Measurements from ENCODE around the gene APBB1IP. TPM values are rescaled to one million over a fixed set of nuclear protein-coding genes. Genes with fewer than 3 reads are reported as not detected.
"Not testable (repeated sequence)": the region's sequence is repeated elsewhere in the genome, so short reads cannot be mapped to it uniquely, and the experiment has no call there.

Gene APBB1IP, protein sequence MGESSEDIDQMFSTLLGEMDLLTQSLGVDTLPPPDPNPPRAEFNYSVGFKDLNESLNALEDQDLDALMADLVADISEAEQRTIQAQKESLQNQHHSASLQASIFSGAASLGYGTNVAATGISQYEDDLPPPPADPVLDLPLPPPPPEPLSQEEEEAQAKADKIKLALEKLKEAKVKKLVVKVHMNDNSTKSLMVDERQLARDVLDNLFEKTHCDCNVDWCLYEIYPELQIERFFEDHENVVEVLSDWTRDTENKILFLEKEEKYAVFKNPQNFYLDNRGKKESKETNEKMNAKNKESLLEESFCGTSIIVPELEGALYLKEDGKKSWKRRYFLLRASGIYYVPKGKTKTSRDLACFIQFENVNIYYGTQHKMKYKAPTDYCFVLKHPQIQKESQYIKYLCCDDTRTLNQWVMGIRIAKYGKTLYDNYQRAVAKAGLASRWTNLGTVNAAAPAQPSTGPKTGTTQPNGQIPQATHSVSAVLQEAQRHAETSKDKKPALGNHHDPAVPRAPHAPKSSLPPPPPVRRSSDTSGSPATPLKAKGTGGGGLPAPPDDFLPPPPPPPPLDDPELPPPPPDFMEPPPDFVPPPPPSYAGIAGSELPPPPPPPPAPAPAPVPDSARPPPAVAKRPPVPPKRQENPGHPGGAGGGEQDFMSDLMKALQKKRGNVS
- total RNA-seq (ENCODE audit: low replicate concordance), result not detected in 2 replicates

- Histone ChIP-seq H2AFZ (replicated peaks) (peak within 1 kb of the TSS; percentile 92), H3K9ac (no peak within 1 kb of the TSS), H3K4me3 (peak within 1 kb of the TSS; percentile 38), H3K27me3 (peaks cover 39% of the 10 kb centered on the region), H3F3A (ENCODE audit: low read depth) (no peaks in the 10 kb centered on the region), H3K79me2 (ENCODE audit: low read depth) (no peaks in the 10 kb centered on the region), H3K36me3 (no peaks in the 10 kb centered on the region), H3K9me3 (ENCODE audit: low read depth) (no peaks in the 10 kb centered on the region), H4K20me1 (ENCODE audit: low read depth) (no peaks in the 10 kb centered on the region), H3K4me1 (no peaks in the 10 kb centered on the region), H3K27ac (no peak within 1 kb of the TSS), H3K4me2 (peak within 1 kb of the TSS; percentile 75)
- TF ChIP-seq, protein P1, sequence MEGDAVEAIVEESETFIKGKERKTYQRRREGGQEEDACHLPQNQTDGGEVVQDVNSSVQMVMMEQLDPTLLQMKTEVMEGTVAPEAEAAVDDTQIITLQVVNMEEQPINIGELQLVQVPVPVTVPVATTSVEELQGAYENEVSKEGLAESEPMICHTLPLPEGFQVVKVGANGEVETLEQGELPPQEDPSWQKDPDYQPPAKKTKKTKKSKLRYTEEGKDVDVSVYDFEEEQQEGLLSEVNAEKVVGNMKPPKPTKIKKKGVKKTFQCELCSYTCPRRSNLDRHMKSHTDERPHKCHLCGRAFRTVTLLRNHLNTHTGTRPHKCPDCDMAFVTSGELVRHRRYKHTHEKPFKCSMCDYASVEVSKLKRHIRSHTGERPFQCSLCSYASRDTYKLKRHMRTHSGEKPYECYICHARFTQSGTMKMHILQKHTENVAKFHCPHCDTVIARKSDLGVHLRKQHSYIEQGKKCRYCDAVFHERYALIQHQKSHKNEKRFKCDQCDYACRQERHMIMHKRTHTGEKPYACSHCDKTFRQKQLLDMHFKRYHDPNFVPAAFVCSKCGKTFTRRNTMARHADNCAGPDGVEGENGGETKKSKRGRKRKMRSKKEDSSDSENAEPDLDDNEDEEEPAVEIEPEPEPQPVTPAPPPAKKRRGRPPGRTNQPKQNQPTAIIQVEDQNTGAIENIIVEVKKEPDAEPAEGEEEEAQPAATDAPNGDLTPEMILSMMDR (IDR thresholded peaks at IDR 0.05), result no peak
- TF ChIP-seq EZH2 (IDR thresholded peaks at IDR 0.05), result peak; percentile 5
- TF ChIP-seq EZH2phosphoT487 (IDR thresholded peaks at IDR 0.05), result no peak
- DNase-seq (ENCODE audit: low spot score), result peak; percentile 24
- Mint-ChIP-seq H3K27ac (no peak within 1 kb of the TSS), H3K36me3 (no peaks in the 10 kb centered on the region), H3K4me1 (no peaks in the 10 kb centered on the region), H3K9me3 (no peaks in the 10 kb centered on the region), H3K27me3 (ENCODE audit: insufficient read depth, low read depth) (peaks cover 11% of the 10 kb centered on the region), H3K4me3 (no peak within 1 kb of the TSS)
Observed at GRCh38 chr10:26437637-26438461, at the start of gene APBB1IP. TSS of gene APBB1IP (plus strand) at chr10:26438341. CDS start at chr10:26492327, 53,986 bp downstream.

DNA sequence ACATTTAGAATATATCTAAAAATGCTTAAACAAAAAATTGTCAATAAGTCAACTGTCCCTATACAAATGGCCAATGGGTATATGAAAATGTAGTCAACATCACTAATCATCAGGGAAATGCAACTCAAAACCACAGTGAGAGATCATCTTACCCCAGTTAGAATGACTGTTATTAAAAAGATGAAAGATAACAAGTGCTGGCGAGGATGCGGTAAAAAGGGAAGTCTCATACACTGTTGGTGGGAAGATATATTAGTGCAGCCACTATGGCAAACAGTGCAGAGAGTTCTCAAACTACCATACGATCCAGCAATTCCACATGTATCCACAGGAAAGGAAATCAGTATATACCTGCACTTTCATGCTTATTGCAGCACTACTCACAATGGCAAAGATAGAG is 48.6 kb upstream of the APBB1IP start:
- Histone ChIP-seq H3K4me3 (no peak overlapping the region), H3F3A (ENCODE audit: low read depth) (no peaks in the 10 kb centered on the region), H4K20me1 (ENCODE audit: low read depth) (no peaks in the 10 kb centered on the region), H3K27ac (no peak overlapping the region), H2AFZ (replicated peaks) (no peak overlapping the region), H3K4me1 (no peaks in the 10 kb centered on the region), H3K79me2 (ENCODE audit: low read depth) (no peaks in the 10 kb centered on the region), H3K27me3 (peaks cover 22% of the 10 kb centered on the region), H3K9me3 (ENCODE audit: low read depth) (no peaks in the 10 kb centered on the region), H3K9ac (no peak overlapping the region), H3K4me2 (no peak overlapping the region), H3K36me3 (no peaks in the 10 kb centered on the region)
- no peak for TF ChIP-seq EZH2phosphoT487 (IDR thresholded peaks at IDR 0.05)
- TF ChIP-seq, protein P1 (IDR thresholded peaks at IDR 0.05), result no peak
- no peak for TF ChIP-seq EZH2 (IDR thresholded peaks at IDR 0.05)
- Mint-ChIP-seq H3K4me1 (no peaks in the 10 kb centered on the region), H3K9me3 (peaks cover 3% of the 10 kb centered on the region), H3K36me3 (no peaks in the 10 kb centered on the region), H3K27me3 (ENCODE audit: insufficient read depth, low read depth) (peaks cover 10% of the 10 kb centered on the region), H3K4me3 (no peak overlapping the region), H3K27ac (no peak overlapping the region)
- DNase-seq (ENCODE audit: low spot score), result no peak

DNA sequence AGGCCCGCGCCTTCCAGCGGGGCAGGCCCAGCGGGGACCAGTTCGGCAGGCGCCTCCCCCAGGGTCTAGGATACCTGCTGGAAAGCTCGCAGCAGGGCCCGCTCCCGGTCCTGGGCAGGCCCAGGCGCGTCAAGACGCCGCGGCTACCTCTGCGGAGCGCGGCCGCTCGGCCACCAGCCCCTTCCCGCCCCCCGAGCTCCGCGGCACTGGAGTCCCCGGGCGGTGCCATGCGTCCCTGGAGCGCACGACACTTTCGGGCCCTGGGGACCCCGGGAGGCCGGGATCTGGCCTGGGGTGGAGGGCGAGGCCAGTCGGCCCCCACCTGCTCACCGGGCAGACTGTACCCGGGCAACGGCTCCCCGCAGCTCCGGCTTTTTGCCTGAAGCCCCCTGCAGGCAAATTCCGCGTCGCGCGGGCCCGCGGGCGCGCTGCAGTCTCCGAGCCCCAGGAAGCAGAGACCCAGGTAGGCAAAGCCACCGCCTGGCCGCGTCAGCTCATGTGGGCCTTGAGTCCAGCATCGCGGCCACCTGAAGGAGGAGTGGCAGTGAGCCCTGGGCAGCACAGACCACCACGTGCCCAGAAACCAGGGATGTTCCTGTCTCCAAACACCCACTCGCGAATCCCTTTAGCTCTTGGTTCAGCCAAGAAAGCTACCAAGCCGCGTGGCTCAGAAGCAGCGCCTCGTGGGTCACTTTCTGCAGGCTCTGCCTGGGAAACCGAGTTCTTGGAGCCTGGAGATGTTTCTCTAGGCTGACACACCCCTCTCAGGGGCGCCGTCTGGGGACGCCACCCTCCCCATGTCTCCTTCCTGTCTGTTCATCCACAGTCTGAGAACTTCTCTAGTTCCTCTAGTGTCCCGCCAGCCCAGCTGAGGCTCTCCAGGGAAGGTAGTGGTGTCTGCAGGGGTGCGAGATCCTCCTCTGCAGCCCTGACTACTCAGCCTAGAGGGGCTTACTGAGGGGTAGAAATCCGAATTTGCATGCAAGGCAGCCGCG is 46.1 kb upstream of the APBB1IP start:
- H3K36me3 ChIP-seq, result no peaks in the 10 kb centered on the region
- H3K4me2 ChIP-seq, result peak overlapping the region; percentile 69
- TF ChIP-seq EZH2phosphoT487 (IDR thresholded peaks at IDR 0.05) (no peak), EZH2 (IDR thresholded peaks at IDR 0.05) (no peak)
- TF ChIP-seq, protein P1 (IDR thresholded peaks at IDR 0.05), result no peak
- Mint-ChIP-seq H3K4me3 (no peak overlapping the region), H3K4me1 (no peaks in the 10 kb centered on the region), H3K9me3 (peaks cover 3% of the 10 kb centered on the region), H3K27me3 (ENCODE audit: insufficient read depth, low read depth) (peaks cover 10% of the 10 kb centered on the region), H3K27ac (no peak overlapping the region), H3K36me3 (no peaks in the 10 kb centered on the region)
- H3F3A ChIP-seq (ENCODE audit: low read depth), result no peaks in the 10 kb centered on the region
- peaks cover 22% of the 10 kb centered on the region for H3K27me3 ChIP-seq
- H3K4me3 ChIP-seq, result peak overlapping the region; percentile 40
- no peak overlapping the region for H3K9ac ChIP-seq
- H3K4me1 ChIP-seq, result no peaks in the 10 kb centered on the region
- peak overlapping the region; percentile 50 for H2AFZ ChIP-seq (replicated peaks)
- no peaks in the 10 kb centered on the region for H3K79me2 ChIP-seq (ENCODE audit: low read depth)
- H3K27ac ChIP-seq, result no peak overlapping the region
- no peaks in the 10 kb centered on the region for H4K20me1 ChIP-seq (ENCODE audit: low read depth)
- peak; percentile 24 for DNase-seq (ENCODE audit: low spot score)
- H3K9me3 ChIP-seq (ENCODE audit: low read depth), result no peaks in the 10 kb centered on the region

GRCh38 chr10:26398353-26398752 is 39.8 kb upstream of the APBB1IP start:
- not testable (repeated sequence) for H3K36me3 Mint-ChIP-seq; H3K4me1 ChIP-seq; H3K4me2 ChIP-seq; H3K79me2 ChIP-seq (ENCODE audit: low read depth); H4K20me1 ChIP-seq (ENCODE audit: low read depth); H3K9me3 Mint-ChIP-seq; H3K9ac ChIP-seq; H3K4me3 Mint-ChIP-seq; H3K4me3 ChIP-seq; H3K27ac ChIP-seq; H3K27me3 Mint-ChIP-seq (ENCODE audit: insufficient read depth, low read depth); H3K27me3 ChIP-seq; H3K9me3 ChIP-seq (ENCODE audit: low read depth); H3K27ac Mint-ChIP-seq; H3K36me3 ChIP-seq; H3K4me1 Mint-ChIP-seq; DNase-seq (ENCODE audit: low spot score); H3F3A ChIP-seq (ENCODE audit: low read depth); H2AFZ ChIP-seq (replicated peaks)
